MM.1S (cell line): ENCODE measurements around the gene MAP3K7CL.

ENCODE experiments used
- DNase-seq: peaks from one replicate; pipeline ENCODE4 v3.0.0-alpha.2; 2015
- H2AFZ ChIP-seq: fragments of 300-600 bp; sonication (generic); 2 replicates; pipeline ENCODE4 v1.6.0; 2016; ENCODE audit warnings: antibody characterized with exemption, low read length
- H3F3A ChIP-seq: fragments of 300-600 bp; sonication (generic); 2 replicates; pipeline ENCODE4 v1.6.1; 2016; ENCODE audit warnings: mild to moderate bottlenecking, antibody characterized with exemption, low read length, moderate library complexity, mixed read lengths; ENCODE audit not compliant: insufficient read depth
- H3K27ac ChIP-seq: fragments of 300-600 bp; sonication (generic); 2 replicates; pipeline ENCODE4 v1.5.1; 2016; ENCODE audit warnings: mild to moderate bottlenecking, low read length
- H3K27me3 ChIP-seq: fragments of 300-600 bp; sonication (generic); replicated peaks from 2 replicates; pipeline ENCODE4 v1.6.0; 2016; ENCODE audit warnings: low read length; ENCODE audit not compliant: insufficient read depth
- H3K36me3 ChIP-seq: fragments of 300-600 bp; sonication (generic); replicated peaks from 2 replicates; pipeline ENCODE4 v1.6.1; 2016; ENCODE audit warnings: mild to moderate bottlenecking, low read length, mixed read lengths; ENCODE audit not compliant: insufficient read depth
- H3K4me1 ChIP-seq: fragments of 300-600 bp; sonication (generic); 2 replicates; pipeline ENCODE4 v1.6.1; 2016; ENCODE audit warnings: low read length, mixed read lengths
- H3K4me2 ChIP-seq: fragments of 300-600 bp; sonication (generic); 2 replicates; pipeline ENCODE4 v1.6.0; 2016; ENCODE audit warnings: low read depth, low read length
- H3K4me3 ChIP-seq: fragments of 300-600 bp; sonication (generic); 2 replicates; pipeline ENCODE4 v1.5.1; 2016; ENCODE audit warnings: low read length, mixed read lengths
- H3K79me2 ChIP-seq: fragments of 300-600 bp; sonication (generic); 2 replicates; pipeline ENCODE4 v1.6.1; 2016; ENCODE audit warnings: mixed run types, low read length, mixed read lengths
- H3K9ac ChIP-seq: fragments of 300-600 bp; sonication (generic); 2 replicates; pipeline ENCODE4 v1.6.1; 2016; ENCODE audit warnings: low read length, mixed read lengths
- H3K9me2 ChIP-seq: fragments of 300-600 bp; sonication (generic); replicated peaks from 2 replicates; pipeline ENCODE4 v1.6.1; 2016; ENCODE audit warnings: mild to moderate bottlenecking, low read length, mixed read lengths; ENCODE audit not compliant: insufficient read depth
- H3K9me3 ChIP-seq: fragments of 300-600 bp; sonication (generic); replicated peaks from 2 replicates; pipeline ENCODE4 v1.6.1; 2016; ENCODE audit warnings: mild to moderate bottlenecking, low read length, mixed read lengths; ENCODE audit not compliant: insufficient read depth
- H4K20me1 ChIP-seq: fragments of 300-600 bp; sonication (generic); 2 replicates; pipeline ENCODE4 v1.6.1; 2016; ENCODE audit warnings: mild to moderate bottlenecking, low read length, moderate library complexity, mixed read lengths; ENCODE audit not compliant: insufficient read depth
- CTCF ChIP-seq: fragments of 300-600 bp; sonication (generic); IDR thresholded peaks from 2 replicates; pipeline ENCODE4 v1.5.1; 2016; ENCODE audit warnings: antibody characterized with exemption, low read length, mixed read lengths
- EZH2 ChIP-seq: fragments of 300-600 bp; sonication (generic); optimal IDR thresholded peaks from 2 replicates; pipeline ENCODE3; 2017; ENCODE audit warnings: low read depth, mild to moderate bottlenecking, antibody characterized with exemption, low read length, mixed read lengths
- EZH2phosphoT487 ChIP-seq: fragments of 300-600 bp; sonication (generic); IDR thresholded peaks from 2 replicates; pipeline ENCODE4 v1.6.1; 2018; ENCODE audit warnings: antibody characterized with exemption, low read length

Gene MAP3K7CL

GRCh38 chr21:29102791-29103257 is 27.6 kb upstream of the MAP3K7CL start:
- Histone ChIP-seq H3K4me1 (no peaks in the 10 kb centered on the region), H3K9me2 (no peaks in the 10 kb centered on the region), H3K36me3 (no peaks in the 10 kb centered on the region), H3K27me3 (no peaks in the 10 kb centered on the region), H3K79me2 (no peaks in the 10 kb centered on the region), H3K4me2 (no peak overlapping the region), H3K27ac (no peak overlapping the region), H2AFZ (no peak overlapping the region), H3K9ac (no peak overlapping the region), H4K20me1 (no peaks in the 10 kb centered on the region), H3K4me3 (no peak overlapping the region), H3F3A (no peaks in the 10 kb centered on the region), H3K9me3 (no peaks in the 10 kb centered on the region)
- TF ChIP-seq EZH2phosphoT487: no peak
- no peak for TF ChIP-seq CTCF
- no peak for TF ChIP-seq EZH2
- DNase-seq: no peak

GRCh38 chr21:29104239-29104708 is 26.2 kb upstream of the MAP3K7CL start:
- Histone ChIP-seq H3K27ac (no peak overlapping the region), H3K4me1 (no peaks in the 10 kb centered on the region), H3K36me3 (no peaks in the 10 kb centered on the region), H3K27me3 (no peaks in the 10 kb centered on the region), H2AFZ (no peak overlapping the region), H3K9ac (no peak overlapping the region), H3K79me2 (no peaks in the 10 kb centered on the region), H3K9me2 (no peaks in the 10 kb centered on the region), H3F3A (no peaks in the 10 kb centered on the region), H3K9me3 (no peaks in the 10 kb centered on the region), H4K20me1 (no peaks in the 10 kb centered on the region), H3K4me3 (no peak overlapping the region), H3K4me2 (no peak overlapping the region)
- TF ChIP-seq EZH2 (no peak), EZH2phosphoT487 (no peak), CTCF (no peak)
- no peak for DNase-seq

GRCh38 chr21:29105218-29105617 is 25.2 kb upstream of the MAP3K7CL start:
- no peaks in the 10 kb centered on the region for H3K9me3 ChIP-seq
- H3K9me2 ChIP-seq: no peaks in the 10 kb centered on the region
- no peak overlapping the region for H3K9ac ChIP-seq
- DNase-seq: no peak
- no peak overlapping the region for H2AFZ ChIP-seq
- no peaks in the 10 kb centered on the region for H3K79me2 ChIP-seq
- H3K4me2 ChIP-seq: no peak overlapping the region
- TF ChIP-seq EZH2phosphoT487: no peak
- no peak for TF ChIP-seq EZH2
- no peak for TF ChIP-seq CTCF
- no peak overlapping the region for H3K4me3 ChIP-seq
- no peaks in the 10 kb centered on the region for H3F3A ChIP-seq
- no peaks in the 10 kb centered on the region for H3K4me1 ChIP-seq
- H3K27me3 ChIP-seq: no peaks in the 10 kb centered on the region
- no peaks in the 10 kb centered on the region for H4K20me1 ChIP-seq
- H3K36me3 ChIP-seq: no peaks in the 10 kb centered on the region
- no peak overlapping the region for H3K27ac ChIP-seq
